ENCODE measurements around the gene ZZZ3.
"Not testable (repeated sequence)": the region's sequence is repeated elsewhere in the genome, so short reads cannot be mapped to it uniquely, and the experiment has no call there.

ZZZ3 gene

GRCh38 chr1:77668924-77669449 is 13.5 kb downstream of the ZZZ3 start:
- no peak for DNase-seq

GRCh38 chr1:77664939-77665516 is 17.4 kb downstream of the ZZZ3 start:
- no peak for DNase-seq

GRCh38 chr1:77661696-77662095 is 20.8 kb downstream of the ZZZ3 start:
- no peak for DNase-seq

GRCh38 chr1:77659879-77660593 is 22.4 kb downstream of the ZZZ3 start:
- no peak for DNase-seq

GRCh38 chr1:77658271-77658670 is 24.2 kb downstream of the ZZZ3 start:
- no peak for DNase-seq

GRCh38 chr1:77655431-77655974 is 27.0 kb downstream of the ZZZ3 start:
- no peak for DNase-seq

GRCh38 chr1:77652970-77653516 is 29.4 kb downstream of the ZZZ3 start:
- DNase-seq, result no peak

GRCh38 chr1:77652268-77652667 is 30.2 kb downstream of the ZZZ3 start:
- no peak for DNase-seq

GRCh38 chr1:77649127-77649526 is 33.3 kb downstream of the ZZZ3 start:
- DNase-seq, result no peak

- DNase-seq, result not testable (repeated sequence)
Observed at GRCh38 chr1:77646224-77646623, 36.2 kb downstream of the ZZZ3 start.

- DNase-seq, result no peak
Observed at GRCh38 chr1:77643456-77643855, 39.0 kb downstream of the ZZZ3 start.

GRCh38 chr1:77642941-77643340 is 39.5 kb downstream of the ZZZ3 start:
- no peak for DNase-seq

- DNase-seq, result no peak
Observed at GRCh38 chr1:77642196-77642595, 40.3 kb downstream of the ZZZ3 start.

GRCh38 chr1:77639557-77640069 is 42.8 kb downstream of the ZZZ3 start:
- DNase-seq, result no peak

- DNase-seq, result no peak
Observed at GRCh38 chr1:77639056-77639455, 43.4 kb downstream of the ZZZ3 start.

GRCh38 chr1:77636864-77637263 is 45.6 kb downstream of the ZZZ3 start:
- no peak for DNase-seq

All from activated naive CD4-positive, alpha-beta T cell (primary cell).